Muscle layer of colon (tissue), 2 donors: ENCODE data around the gene KLHL41.
"Not testable (repeated sequence)": the region's sequence is repeated elsewhere in the genome, so short reads cannot be mapped to it uniquely, and the experiment has no call there.

Experiments used
- H3K27ac ChIP-seq: one replicate; pipeline ENCODE4 v1.7.0; 2013; ENCODE audit warnings: low read depth, mild to moderate bottlenecking, low read length, moderate library complexity
- H3K27me3 ChIP-seq, 2 donors: one replicate each; pipeline ENCODE4 v1.7.0; 2013; ENCODE audit warnings: low read length in 2 of 2, mild to moderate bottlenecking in 2 of 2; ENCODE audit not compliant: insufficient read depth in 2 of 2, control insufficient read depth in 1 of 2
- H3K36me3 ChIP-seq: one replicate; pipeline ENCODE4 v1.7.0; 2013; ENCODE audit warnings: mild to moderate bottlenecking, low read length; ENCODE audit not compliant: insufficient read depth
- H3K4me1 ChIP-seq: one replicate; pipeline ENCODE4 v1.7.0; 2013; ENCODE audit warnings: mild to moderate bottlenecking, low read length; ENCODE audit not compliant: insufficient read depth
- H3K4me3 ChIP-seq, 2 donors: one replicate each; pipeline ENCODE4 v1.7.0; 2013; ENCODE audit warnings: low read length in 2 of 2, low read depth in 1 of 2, mild to moderate bottlenecking in 1 of 2, moderate library complexity in 1 of 2
- H3K9ac ChIP-seq: one replicate; pipeline ENCODE4 v1.7.0; 2013; ENCODE audit warnings: low read length
- H3K9me3 ChIP-seq: one replicate; pipeline ENCODE4 v1.7.0; 2013; ENCODE audit warnings: mild to moderate bottlenecking, low read length
- donor health status: abdominal sarcoma.
- donor health status: Adenocarcinoma of cecum.

KLHL41 gene

DNA sequence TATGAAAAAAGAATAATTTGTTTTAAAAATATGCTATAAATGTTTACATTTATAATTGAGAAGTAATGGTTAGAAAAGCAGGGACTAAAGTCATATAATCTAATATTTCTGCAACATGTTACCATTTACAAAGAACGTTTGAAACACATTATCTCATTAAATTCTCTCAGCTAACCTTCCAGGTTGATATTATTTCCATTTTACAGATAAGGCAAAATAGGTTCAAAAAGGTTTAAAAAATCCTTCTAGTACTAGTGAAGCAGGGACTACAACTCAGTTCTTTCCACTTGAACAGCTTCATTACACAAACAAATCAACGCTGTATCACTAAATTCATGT is 63.3 kb downstream of the KLHL41 start:
- H3K4me1 ChIP-seq = no peaks in the 10 kb centered on the region
- H3K9ac ChIP-seq = peak overlapping the region; percentile 46
- no peaks in the 10 kb centered on the region for H3K27me3 ChIP-seq
- no peaks in the 10 kb centered on the region for H3K36me3 ChIP-seq
- H3K4me3 ChIP-seq = peak overlapping the region; percentile 69 to 88
- peak overlapping the region; percentile 57 for H3K27ac ChIP-seq
- no peaks in the 10 kb centered on the region for H3K9me3 ChIP-seq

DNA sequence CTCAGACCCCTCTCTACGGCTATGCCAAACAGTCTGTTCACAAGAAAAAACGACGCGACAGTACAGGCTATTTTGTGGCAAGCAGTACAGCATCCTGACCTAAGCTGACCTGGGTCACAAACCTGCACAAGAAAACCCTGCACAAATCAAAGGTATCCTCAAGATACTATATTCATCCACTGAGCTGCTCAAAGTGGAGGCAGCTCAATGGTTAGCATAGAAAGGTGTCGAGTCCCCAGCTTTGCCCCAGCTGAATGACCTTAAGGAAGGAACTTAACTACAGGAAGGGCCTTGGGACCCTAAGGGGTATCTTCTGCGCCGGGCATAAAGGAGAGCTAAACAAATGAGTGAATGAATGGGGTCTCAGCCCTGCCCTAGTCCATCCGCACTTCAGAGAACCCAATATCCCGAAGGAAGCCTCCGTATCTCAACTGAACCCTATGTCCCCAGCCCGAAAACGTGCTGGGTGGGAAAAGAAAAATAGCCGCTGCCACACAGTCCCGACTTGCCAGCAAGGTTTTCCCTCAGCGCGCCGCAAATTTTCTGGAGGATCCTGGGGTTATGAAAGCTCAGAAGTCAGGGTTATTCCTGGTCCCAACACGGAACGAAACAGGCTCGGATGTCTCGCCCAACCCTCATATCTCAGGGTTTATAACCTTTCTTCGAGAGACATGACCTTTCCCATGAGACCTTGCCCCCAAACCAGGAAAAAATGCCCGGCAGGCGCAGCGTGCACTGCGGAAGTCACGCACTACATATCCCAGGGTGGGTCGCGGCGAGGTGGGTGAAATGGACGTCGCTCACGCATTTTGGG is 63.9 kb downstream of the KLHL41 start, which contains the start of gene FASTKD1:
FASTKD1 (minus strand) TSS at position 706 of the 814 bp plus-strand sequence. CDS start 1,836 bp downstream, outside the sequence.
- H3K9me3 ChIP-seq = no peaks in the 10 kb centered on the region
- peak within 1 kb of the TSS; percentile 57 for H3K27ac ChIP-seq
- peak within 1 kb of the TSS; percentile 46 for H3K9ac ChIP-seq
- H3K4me1 ChIP-seq = no peaks in the 10 kb centered on the region
- H3K36me3 ChIP-seq = no peaks in the 10 kb centered on the region
- no peaks in the 10 kb centered on the region for H3K27me3 ChIP-seq
- H3K4me3 ChIP-seq = peak within 1 kb of the TSS; percentile 69 to 88

DNA sequence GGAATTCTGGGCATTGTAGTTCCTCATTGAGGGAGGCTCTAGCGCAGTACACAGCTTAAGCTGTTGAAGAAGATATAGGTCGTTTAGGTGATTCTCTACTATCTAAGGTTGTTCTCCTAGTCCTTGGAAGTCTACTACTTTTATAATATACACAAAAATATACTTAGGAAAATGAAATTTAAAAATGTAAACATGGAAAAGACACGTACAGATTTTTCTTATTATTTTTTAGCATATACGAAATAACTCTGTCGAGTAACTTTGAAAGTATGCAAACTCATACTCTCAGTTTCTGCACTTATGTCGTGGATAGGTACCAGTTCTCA is 64.4 kb downstream of the KLHL41 start:
- no peaks in the 10 kb centered on the region for H3K27me3 ChIP-seq
- H3K4me1 ChIP-seq = no peaks in the 10 kb centered on the region
- peak overlapping the region; percentile 69 to 88 for H3K4me3 ChIP-seq
- H3K27ac ChIP-seq = no peak overlapping the region
- no peaks in the 10 kb centered on the region for H3K9me3 ChIP-seq
- H3K9ac ChIP-seq = no peak overlapping the region
- no peaks in the 10 kb centered on the region for H3K36me3 ChIP-seq

DNA sequence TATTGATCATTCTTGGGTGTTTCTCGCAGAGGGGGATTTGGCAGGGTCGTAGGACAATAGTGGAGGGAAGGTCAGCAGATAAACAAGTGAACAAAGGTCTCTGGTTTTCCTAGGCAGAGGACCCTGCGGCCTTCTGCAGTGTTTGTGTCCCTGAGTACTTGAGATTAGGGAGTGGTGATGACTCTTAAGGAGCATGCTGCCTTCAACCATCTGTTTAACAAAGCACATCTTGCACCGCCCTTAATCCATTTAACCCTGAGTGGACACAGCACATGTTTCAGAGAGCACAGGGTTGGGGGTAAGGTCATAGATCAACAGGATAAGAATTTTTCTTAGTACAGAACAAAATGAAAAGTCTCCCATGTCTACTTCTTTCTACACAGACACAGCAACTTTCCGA is 65.0 kb downstream of the KLHL41 start:
- not testable (repeated sequence) for H3K9ac ChIP-seq, H3K9me3 ChIP-seq, H3K4me1 ChIP-seq, H3K27ac ChIP-seq, H3K36me3 ChIP-seq, H3K27me3 ChIP-seq, H3K4me3 ChIP-seq

DNA sequence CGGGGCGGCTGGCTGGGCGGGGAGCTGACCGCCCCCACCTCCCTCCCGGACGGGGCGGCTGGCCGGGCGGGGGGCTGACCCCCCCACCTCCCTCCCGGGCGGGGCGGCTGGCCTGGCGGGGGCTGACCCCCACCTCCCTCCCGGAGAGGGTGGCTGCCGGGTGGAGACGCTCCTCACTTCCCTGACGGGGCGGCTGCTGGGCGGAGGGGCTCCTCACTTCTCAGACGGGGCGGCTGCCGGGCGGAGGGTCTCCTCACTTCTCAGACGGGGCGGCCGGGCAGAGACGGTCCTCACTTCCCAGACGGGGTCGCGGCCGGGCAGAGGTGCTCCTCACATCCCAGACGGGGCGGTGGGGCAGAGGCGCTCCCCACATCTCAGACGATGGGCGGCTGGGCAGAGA is 65.8 kb downstream of the KLHL41 start:
- H3K36me3 ChIP-seq, H3K4me3 ChIP-seq, H3K4me1 ChIP-seq, H3K27me3 ChIP-seq, H3K9me3 ChIP-seq, H3K9ac ChIP-seq, H3K27ac ChIP-seq: not testable (repeated sequence)
